ENCODE measurements around the gene XXYLT1.

DNA sequence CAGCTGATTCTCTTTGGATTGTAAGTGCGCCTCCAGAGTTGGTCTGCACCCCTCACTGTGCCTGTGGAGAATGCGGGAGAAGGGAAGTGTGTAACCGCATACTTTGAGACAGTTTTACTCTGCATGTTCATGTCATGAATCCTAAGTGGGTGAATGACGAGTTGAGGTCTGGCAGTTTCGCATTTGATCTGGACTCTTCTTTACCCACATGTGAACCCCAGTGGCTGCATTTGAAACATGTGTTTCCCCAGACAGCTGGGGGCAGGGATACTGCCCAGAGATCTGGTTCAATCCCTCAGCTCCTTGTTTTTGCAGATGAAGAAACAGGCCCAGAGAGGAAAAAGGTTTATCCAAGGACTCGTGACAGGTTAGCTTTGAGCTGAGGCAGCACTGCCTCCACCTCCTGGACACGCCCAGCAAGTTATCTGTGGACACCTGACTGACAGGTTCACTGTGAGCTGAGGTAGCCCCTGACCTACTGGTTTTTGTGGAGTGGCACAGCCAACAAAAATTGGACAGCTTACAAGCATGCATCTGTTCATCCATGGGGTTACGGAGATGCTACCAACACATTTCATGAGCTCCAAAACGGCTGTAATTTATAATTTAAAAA, 207.3 kb downstream of the XXYLT1 start:
- TF ChIP-seq, protein P1, sequence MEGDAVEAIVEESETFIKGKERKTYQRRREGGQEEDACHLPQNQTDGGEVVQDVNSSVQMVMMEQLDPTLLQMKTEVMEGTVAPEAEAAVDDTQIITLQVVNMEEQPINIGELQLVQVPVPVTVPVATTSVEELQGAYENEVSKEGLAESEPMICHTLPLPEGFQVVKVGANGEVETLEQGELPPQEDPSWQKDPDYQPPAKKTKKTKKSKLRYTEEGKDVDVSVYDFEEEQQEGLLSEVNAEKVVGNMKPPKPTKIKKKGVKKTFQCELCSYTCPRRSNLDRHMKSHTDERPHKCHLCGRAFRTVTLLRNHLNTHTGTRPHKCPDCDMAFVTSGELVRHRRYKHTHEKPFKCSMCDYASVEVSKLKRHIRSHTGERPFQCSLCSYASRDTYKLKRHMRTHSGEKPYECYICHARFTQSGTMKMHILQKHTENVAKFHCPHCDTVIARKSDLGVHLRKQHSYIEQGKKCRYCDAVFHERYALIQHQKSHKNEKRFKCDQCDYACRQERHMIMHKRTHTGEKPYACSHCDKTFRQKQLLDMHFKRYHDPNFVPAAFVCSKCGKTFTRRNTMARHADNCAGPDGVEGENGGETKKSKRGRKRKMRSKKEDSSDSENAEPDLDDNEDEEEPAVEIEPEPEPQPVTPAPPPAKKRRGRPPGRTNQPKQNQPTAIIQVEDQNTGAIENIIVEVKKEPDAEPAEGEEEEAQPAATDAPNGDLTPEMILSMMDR (IDR thresholded peaks at IDR 0.05): no peak
- no peak for TF ChIP-seq POLR2A (IDR thresholded peaks at IDR 0.05)
